Adrenal gland (tissue), 5 donors: ENCODE results near the gene LSMEM2.

Experiments
- POLR2A ChIP-seq, 2 donors: fragments of 450-650 bp; IDR thresholded peaks; one replicate each; pipeline ENCODE4 v1.6.1; 2017; ENCODE audit warnings: antibody characterized with exemption in 2 of 2, mild to moderate bottlenecking in 2 of 2, moderate library complexity in 1 of 2
- TF ChIP-seq, protein P1 (sequence below), 6 experiments: fragments of 450-650 bp in 4 of 6; fragments of 200-600 bp in 2 of 6; sonication (generic) in 1 of 6; IDR thresholded peaks; 1 replicate in 5 of 6; 2 replicates in 1 of 6; pipeline versions ENCODE4 v1.5.1 to v1.8.0; 2016 to 2021; ENCODE audit warnings: antibody characterized with exemption in 6 of 6, mild to moderate bottlenecking in 2 of 6, moderate library complexity in 1 of 6
- donor health status: DM: no; HTN: no; CAD: no.

DNA sequence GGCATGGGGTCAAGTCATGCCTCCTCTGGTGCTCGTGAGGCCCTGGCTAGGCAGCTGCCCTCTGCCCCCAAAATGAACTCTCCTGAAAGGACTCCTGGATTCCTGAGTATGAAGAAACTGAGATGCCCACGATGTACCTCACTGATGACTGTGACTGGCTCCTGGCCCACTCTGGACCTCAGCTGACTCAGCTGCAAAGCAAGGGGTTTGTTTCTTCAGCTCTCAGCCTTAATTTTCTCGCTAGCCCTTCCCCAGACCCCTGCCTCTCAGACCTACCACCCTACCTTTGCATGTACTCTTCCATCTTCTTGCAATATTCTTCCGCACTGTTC, 48.1 kb upstream of the LSMEM2 start:
- TF ChIP-seq POLR2A (IDR thresholded peaks at IDR 0.05) = no peak
- TF ChIP-seq, protein P1, sequence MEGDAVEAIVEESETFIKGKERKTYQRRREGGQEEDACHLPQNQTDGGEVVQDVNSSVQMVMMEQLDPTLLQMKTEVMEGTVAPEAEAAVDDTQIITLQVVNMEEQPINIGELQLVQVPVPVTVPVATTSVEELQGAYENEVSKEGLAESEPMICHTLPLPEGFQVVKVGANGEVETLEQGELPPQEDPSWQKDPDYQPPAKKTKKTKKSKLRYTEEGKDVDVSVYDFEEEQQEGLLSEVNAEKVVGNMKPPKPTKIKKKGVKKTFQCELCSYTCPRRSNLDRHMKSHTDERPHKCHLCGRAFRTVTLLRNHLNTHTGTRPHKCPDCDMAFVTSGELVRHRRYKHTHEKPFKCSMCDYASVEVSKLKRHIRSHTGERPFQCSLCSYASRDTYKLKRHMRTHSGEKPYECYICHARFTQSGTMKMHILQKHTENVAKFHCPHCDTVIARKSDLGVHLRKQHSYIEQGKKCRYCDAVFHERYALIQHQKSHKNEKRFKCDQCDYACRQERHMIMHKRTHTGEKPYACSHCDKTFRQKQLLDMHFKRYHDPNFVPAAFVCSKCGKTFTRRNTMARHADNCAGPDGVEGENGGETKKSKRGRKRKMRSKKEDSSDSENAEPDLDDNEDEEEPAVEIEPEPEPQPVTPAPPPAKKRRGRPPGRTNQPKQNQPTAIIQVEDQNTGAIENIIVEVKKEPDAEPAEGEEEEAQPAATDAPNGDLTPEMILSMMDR (IDR thresholded peaks at IDR 0.05) = no peak
